HepG2 (cell line): ENCODE results near the gene CD9. TPM values are rescaled to one million over a fixed set of nuclear protein-coding genes. Genes with fewer than 3 reads are reported as not detected.

Experiments
- ARNT2 ChIP-seq: sonication (generic); formaldehyde crosslinking; IDR thresholded peaks from 2 replicates; pipeline ENCODE4 v1.8.0; 2022; ENCODE audit warnings: mild to moderate bottlenecking, low read depth, missing genetic modification reagents, moderate library complexity
- CBX2 ChIP-seq, 2 experiments: fragments of 200-600 bp in 1 of 2; sonication (generic); formaldehyde crosslinking in 1 of 2; IDR thresholded peaks; 2 replicates each; pipeline versions ENCODE4 v1.7.0 to v1.8.1; 2018 to 2022; ENCODE audit warnings: low read depth in 2 of 2, low read length in 1 of 2, mild to moderate bottlenecking in 1 of 2, missing genetic modification reagents in 1 of 2
- MATR3 ChIP-seq: sonication (generic); formaldehyde crosslinking; IDR thresholded peaks from 2 replicates; pipeline ENCODE4 v1.4.0; 2020; ENCODE audit warnings: missing genetic modification reagents
- MEIS1 ChIP-seq: sonication (generic); formaldehyde crosslinking; IDR thresholded peaks from 2 replicates; pipeline ENCODE4 v1.9.0; 2021; ENCODE audit warnings: mild to moderate bottlenecking, missing genetic modification reagents, moderate library complexity, borderline replicate concordance
- NONO ChIP-seq, 2 experiments: fragments of 450-650 bp in 1 of 2; sonication (generic) in 1 of 2; formaldehyde crosslinking in 1 of 2; IDR thresholded peaks in 1 of 2; conservative IDR thresholded peaks in 1 of 2; 2 replicates each; pipeline versions ENCODE4 v1.6.1 to v1.8.0; 2017 to 2022; ENCODE audit warnings: mild to moderate bottlenecking in 1 of 2, missing genetic modification reagents in 1 of 2, moderate library complexity in 1 of 2
- RNF219 ChIP-seq: sonication (generic); formaldehyde crosslinking; IDR thresholded peaks from 2 replicates; pipeline ENCODE4 v1.5.0; 2020; ENCODE audit warnings: mild to moderate bottlenecking, missing genetic modification reagents
- SMARCE1 ChIP-seq: fragments of 450-650 bp; IDR thresholded peaks from 2 replicates; pipeline ENCODE4 v1.6.1; 2017; ENCODE audit warnings: borderline replicate concordance
- ZNF260 ChIP-seq: sonication (generic); formaldehyde crosslinking; IDR thresholded peaks from 2 replicates; pipeline ENCODE4 v1.4.0; 2020; ENCODE audit warnings: missing genetic modification reagents, low read depth, mild to moderate bottlenecking, borderline replicate concordance
- ZNF331 ChIP-seq: sonication (generic); formaldehyde crosslinking; IDR thresholded peaks from 2 replicates; pipeline ENCODE4 v1.4.0; 2020; ENCODE audit warnings: missing genetic modification reagents
- polyA plus RNA-seq, 8 experiments: library from polyadenylated mRNA; depleted of rRNA in 3 of 8; stranded (reverse) in 7 of 8; unstranded in 1 of 8; fragments of >200 nt; fragmentation: Illumina TruSeq in 4 of 8; extraction: Trizol in 4 of 8; gene quantifications; 2 replicates each; pipeline versions ENCODE4 v1.2.1 to v1.2.3, GENCODE V29; 2011 to 2016; ENCODE audit warnings: low read depth in 4 of 8, missing spikeins in 1 of 8, mixed read lengths in 1 of 8; ENCODE audit not compliant: insufficient read depth in 1 of 8
- total RNA-seq, 5 experiments: library from RNA; depleted of rRNA; stranded (reverse); fragments of >200 nt; fragmentation: Illumina TruSeq; extraction: Trizol; gene quantifications; 2 replicates each; pipeline ENCODE4 v1.2.3, GENCODE V29; 2016; ENCODE audit warnings: low read depth in 1 of 5

The CD9 gene
- total and polyA plus RNA-seq, 2 of the 13 experiments (the other 11 are each of a cell fraction or from before 2014, with no cell fraction given) = 5.8 to 38.3 TPM

DNA sequence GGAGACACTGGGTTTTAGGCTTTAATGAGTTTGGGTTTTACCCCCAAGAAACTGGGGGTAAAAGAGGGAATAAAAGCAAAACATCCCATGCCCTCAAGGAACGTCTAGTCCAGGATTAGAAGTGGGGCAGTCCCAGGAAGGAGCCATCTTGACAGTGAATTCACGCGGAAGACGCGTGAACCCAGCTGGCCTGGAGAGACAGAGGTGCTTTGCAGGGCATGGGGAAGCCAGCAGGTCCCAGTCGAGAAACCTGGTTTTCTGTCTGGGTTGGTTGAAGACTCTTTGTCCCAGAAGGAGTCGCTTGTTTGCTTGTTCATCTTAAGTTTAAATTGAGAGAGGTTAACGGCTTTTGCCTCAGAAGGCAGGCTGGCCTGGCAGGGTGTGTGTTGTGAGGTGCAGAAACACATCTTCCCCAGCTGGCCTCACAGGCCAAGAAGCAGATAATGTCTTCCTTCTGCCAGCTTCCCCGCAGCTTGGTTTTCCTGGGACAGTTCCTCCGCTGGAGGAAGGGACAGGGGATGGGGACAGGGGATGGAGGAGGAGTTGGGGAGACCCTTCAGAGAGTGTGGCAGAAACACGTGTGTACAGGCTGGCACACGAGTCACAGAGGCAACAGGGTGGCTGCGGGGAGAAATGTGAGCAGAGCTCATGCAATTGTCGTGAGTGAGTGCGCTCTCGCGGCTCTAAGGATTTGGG lies 18.5 kb upstream of the CD9 start (continued):
- TF ChIP-seq MATR3 (no peak), NONO (IDR thresholded peaks at IDR 0.05) (no peak), NONO (CRISPR knock-in tag; conservative IDR thresholded peaks at IDR 0.05) (no peak), SMARCE1 (no peak), RNF219 (CRISPR knock-in tag) (no peak), MEIS1 (CRISPR knock-in tag) (no peak), CBX2 (IDR thresholded peaks at IDR 0.05; ENCODE audit: low read depth, low read length) (no peak), CBX2 (CRISPR knock-in tag; IDR thresholded peaks at IDR 0.05; ENCODE audit: low read depth) (no peak), ZNF331 (no peak), ARNT2 (CRISPR knock-in tag) (no peak), ZNF260 (CRISPR knock-in tag) (no peak)
